ENCODE measurements around the gene RALGAPA1. TPM values are rescaled to one million over a fixed set of nuclear protein-coding genes. Genes with fewer than 3 reads are reported as not detected.

RALGAPA1 gene
- polyA plus RNA-seq, 1 donor (not counting 4 experiments of a cell fraction or from before 2014, with no cell fraction given): 12.1 TPM

- no peak overlapping the region for H3K4me2 ChIP-seq (ENCODE audit: control insufficient read depth, extremely low read depth, insufficient read depth, low read depth, low read length)
- no peaks in the 10 kb centered on the region for H3K36me3 ChIP-seq (ENCODE audit: control insufficient read depth in 2 of 2, extremely low read depth in 1 of 2, insufficient read depth in 2 of 2, low read length in 2 of 2)
- no peaks in the 10 kb centered on the region for H3K9me3 ChIP-seq (ENCODE audit: control insufficient read depth, low read depth, low read length)
- no peak overlapping the region for H3K9ac ChIP-seq (ENCODE audit: control insufficient read depth, extremely low read depth, insufficient read depth, low read length)
- no peaks in the 10 kb centered on the region for H3K4me1 ChIP-seq (ENCODE audit: control insufficient read depth, extremely low read depth, insufficient read depth, low read length)
- H3K27me3 ChIP-seq (ENCODE audit: control insufficient read depth, extremely low read depth, insufficient read depth, low read length): no peaks in the 10 kb centered on the region
- no peak overlapping the region for H3K27ac ChIP-seq (ENCODE audit: control insufficient read depth, insufficient read depth, low read length)
- TF ChIP-seq EZH2 (IDR thresholded peaks at IDR 0.05; ENCODE audit: low read length): no peak
- TF ChIP-seq CTCF (optimal IDR thresholded peaks at IDR 0.05 in 1 of 3, IDR thresholded peaks at IDR 0.05 in 1 of 3, conservative IDR thresholded peaks at IDR 0.05 in 1 of 3; ENCODE audit: extremely low read depth in 1 of 3, insufficient read depth in 2 of 3, low read length in 3 of 3): no peak
- H2AFZ ChIP-seq (ENCODE audit: control insufficient read depth, low read length): no peak overlapping the region
- H3K4me3 ChIP-seq (ENCODE audit: control insufficient read depth in 2 of 3, extremely low read depth in 1 of 3, insufficient read depth in 2 of 3, low read depth in 1 of 3, low read length in 3 of 3): no peak overlapping the region
- FAIRE-seq (no peak), DNase-seq (ENCODE audit: low read depth, low spot score) (no peak)
- no peaks in the 10 kb centered on the region for H3K79me2 ChIP-seq (ENCODE audit: control insufficient read depth, insufficient read depth, low read length)
- dilution Hi-C loops (cut with MboI; ENCODE audit: extremely low pct_ligation_motif_present, low sequenced_read_pairs): no loop called here
- H3K9me1 ChIP-seq (ENCODE audit: control insufficient read depth, extremely low read depth, insufficient read depth, low read length): no peaks in the 10 kb centered on the region
- H4K20me1 ChIP-seq (ENCODE audit: control insufficient read depth, extremely low read depth, insufficient read depth, low read length): no peaks in the 10 kb centered on the region
Observed at GRCh38 chr14:35637851-35638250, 171.2 kb downstream of the RALGAPA1 start.

- no peaks in the 10 kb centered on the region for H3K9me1 ChIP-seq (ENCODE audit: control insufficient read depth, extremely low read depth, insufficient read depth, low read length)
- FAIRE-seq (no peak), DNase-seq (ENCODE audit: low read depth, low spot score) (no peak)
- no peaks in the 10 kb centered on the region for H3K9me3 ChIP-seq (ENCODE audit: control insufficient read depth, low read depth, low read length)
- TF ChIP-seq EZH2 (IDR thresholded peaks at IDR 0.05; ENCODE audit: low read length) (no peak), CTCF (optimal IDR thresholded peaks at IDR 0.05 in 1 of 3, IDR thresholded peaks at IDR 0.05 in 1 of 3, conservative IDR thresholded peaks at IDR 0.05 in 1 of 3; ENCODE audit: extremely low read depth in 1 of 3, insufficient read depth in 2 of 3, low read length in 3 of 3) (no peak)
- H3K79me2 ChIP-seq (ENCODE audit: control insufficient read depth, insufficient read depth, low read length): no peaks in the 10 kb centered on the region
- dilution Hi-C loops (cut with MboI; ENCODE audit: extremely low pct_ligation_motif_present, low sequenced_read_pairs): no loop called here
- H3K4me1 ChIP-seq (ENCODE audit: control insufficient read depth, extremely low read depth, insufficient read depth, low read length): no peaks in the 10 kb centered on the region
- no peak overlapping the region for H3K4me3 ChIP-seq (ENCODE audit: control insufficient read depth in 2 of 3, extremely low read depth in 1 of 3, insufficient read depth in 2 of 3, low read depth in 1 of 3, low read length in 3 of 3)
- no peak overlapping the region for H3K4me2 ChIP-seq (ENCODE audit: control insufficient read depth, extremely low read depth, insufficient read depth, low read depth, low read length)
- H3K36me3 ChIP-seq (ENCODE audit: control insufficient read depth in 2 of 2, extremely low read depth in 1 of 2, insufficient read depth in 2 of 2, low read length in 2 of 2): no peaks in the 10 kb centered on the region
- H3K27ac ChIP-seq (ENCODE audit: control insufficient read depth, insufficient read depth, low read length): no peak overlapping the region
- H2AFZ ChIP-seq (ENCODE audit: control insufficient read depth, low read length): no peak overlapping the region
- H4K20me1 ChIP-seq (ENCODE audit: control insufficient read depth, extremely low read depth, insufficient read depth, low read length): no peaks in the 10 kb centered on the region
- H3K9ac ChIP-seq (ENCODE audit: control insufficient read depth, extremely low read depth, insufficient read depth, low read length): no peak overlapping the region
- H3K27me3 ChIP-seq (ENCODE audit: control insufficient read depth, extremely low read depth, insufficient read depth, low read length): no peaks in the 10 kb centered on the region
Observed at GRCh38 chr14:35637269-35637668, 171.8 kb downstream of the RALGAPA1 start.
